Breast epithelium (tissue), 4 donors: ENCODE data around the gene CDK14. TPM values are rescaled to one million over a fixed set of nuclear protein-coding genes. Genes with fewer than 3 reads are reported as not detected.

Experiments used
- DNase-seq, 2 donors: peaks; one replicate each; pipeline ENCODE4 v3.0.0-alpha.2; 2019; ENCODE audit warnings: low spot score in 2 of 2
- H3K27ac ChIP-seq, 2 donors: fragments of 200-600 bp; sonication (generic) in 1 of 2; one replicate each; pipeline ENCODE4 v1.5.1; 2016 to 2019; ENCODE audit warnings: mild to moderate bottlenecking in 1 of 2
- H3K27me3 ChIP-seq, 2 donors: fragments of 200-600 bp; sonication (generic) in 1 of 2; one replicate each; pipeline versions ENCODE4 v1.5.1 to v1.6.0; 2017 to 2019; ENCODE audit warnings: control low read depth in 1 of 2, mild to moderate bottlenecking in 1 of 2
- H3K36me3 ChIP-seq: fragments of 200-600 bp; one replicate; pipeline ENCODE4 v1.5.1; 2019
- H3K4me1 ChIP-seq, 2 donors: fragments of 200-600 bp; sonication (generic); one replicate each; pipeline ENCODE4 v1.5.1; 2016 to 2019; ENCODE audit warnings: control low read depth in 1 of 2
- H3K4me3 ChIP-seq, 3 donors: fragments of 200-600 bp; sonication (generic); 1 replicate in 2 of 3; 2 replicates in 1 of 3; pipeline ENCODE4 v1.5.1; 2016 to 2019; ENCODE audit warnings: mild to moderate bottlenecking in 3 of 3, moderate library complexity in 2 of 3
- H3K9me3 ChIP-seq, 2 donors: fragments of 200-600 bp; sonication (generic) in 1 of 2; one replicate each; pipeline ENCODE4 v1.5.1; 2016 to 2019; ENCODE audit warnings: control low read depth in 1 of 2
- POLR2A ChIP-seq: fragments of 450-650 bp; IDR thresholded peaks from one replicate; pipeline ENCODE4 v1.6.1; 2016; ENCODE audit warnings: antibody characterized with exemption, mild to moderate bottlenecking, moderate library complexity
- POLR2AphosphoS5 ChIP-seq, 3 donors: sonication (generic); formaldehyde crosslinking; IDR thresholded peaks; one replicate each; pipeline ENCODE4 v1.6.1; 2017; ENCODE audit warnings: antibody characterized with exemption in 3 of 3
- intact Hi-C: fragments of 100-400 bp; cut with DNase I; formaldehyde crosslinking; loops from one replicate; pipeline ENCODE4 v1.15.1; 2023; ENCODE audit warnings: low total_unique reads
- total RNA-seq, 3 donors: library from RNA; depleted of rRNA; stranded (reverse); fragments of >200 nt; gene quantifications; one replicate each; pipeline ENCODE4 v1.1.0, GENCODE V29; 2016
- TF ChIP-seq, protein P1 (sequence below), 3 donors: fragments of 450-650 bp; IDR thresholded peaks; one replicate each; pipeline ENCODE4 v1.5.1; 2016 to 2017; ENCODE audit warnings: antibody characterized with exemption in 3 of 3, mild to moderate bottlenecking in 3 of 3, moderate library complexity in 3 of 3

Gene CDK14
- total RNA-seq, 3 donors from 2014 or later: 16.3 to 64.7 (median 29.8) TPM

DNA sequence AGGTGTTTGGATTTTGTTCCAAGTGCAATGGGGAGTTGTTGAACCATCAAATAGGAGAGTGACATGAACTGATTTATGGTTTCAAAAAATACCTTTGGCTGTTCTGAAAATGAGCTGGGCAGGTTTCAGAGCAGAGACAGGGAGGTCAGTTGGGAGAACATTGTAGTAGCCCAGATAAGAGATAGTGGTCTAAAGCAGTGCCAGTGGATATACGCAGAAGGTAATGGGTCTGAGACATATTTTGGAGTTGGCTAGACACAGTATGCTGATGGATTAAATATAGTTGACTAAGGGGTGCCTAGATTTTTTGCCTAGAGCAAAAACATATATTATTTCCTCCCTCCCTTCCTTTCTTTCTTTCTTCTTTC, 21.3 kb upstream of the CDK14 start:
- peaks cover 0 to 4% of the 10 kb centered on the region in 2 donors for H3K4me1 ChIP-seq
- H3K9me3 ChIP-seq: no peaks in the 10 kb centered on the region
- no peak for DNase-seq
- H3K4me3 ChIP-seq: no peak overlapping the region
- TF ChIP-seq POLR2A (no peak), POLR2AphosphoS5 (IDR thresholded peaks at IDR 0.05) (no peak)
- TF ChIP-seq, protein P1, sequence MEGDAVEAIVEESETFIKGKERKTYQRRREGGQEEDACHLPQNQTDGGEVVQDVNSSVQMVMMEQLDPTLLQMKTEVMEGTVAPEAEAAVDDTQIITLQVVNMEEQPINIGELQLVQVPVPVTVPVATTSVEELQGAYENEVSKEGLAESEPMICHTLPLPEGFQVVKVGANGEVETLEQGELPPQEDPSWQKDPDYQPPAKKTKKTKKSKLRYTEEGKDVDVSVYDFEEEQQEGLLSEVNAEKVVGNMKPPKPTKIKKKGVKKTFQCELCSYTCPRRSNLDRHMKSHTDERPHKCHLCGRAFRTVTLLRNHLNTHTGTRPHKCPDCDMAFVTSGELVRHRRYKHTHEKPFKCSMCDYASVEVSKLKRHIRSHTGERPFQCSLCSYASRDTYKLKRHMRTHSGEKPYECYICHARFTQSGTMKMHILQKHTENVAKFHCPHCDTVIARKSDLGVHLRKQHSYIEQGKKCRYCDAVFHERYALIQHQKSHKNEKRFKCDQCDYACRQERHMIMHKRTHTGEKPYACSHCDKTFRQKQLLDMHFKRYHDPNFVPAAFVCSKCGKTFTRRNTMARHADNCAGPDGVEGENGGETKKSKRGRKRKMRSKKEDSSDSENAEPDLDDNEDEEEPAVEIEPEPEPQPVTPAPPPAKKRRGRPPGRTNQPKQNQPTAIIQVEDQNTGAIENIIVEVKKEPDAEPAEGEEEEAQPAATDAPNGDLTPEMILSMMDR (IDR thresholded peaks at IDR 0.05): no peak
- no peaks in the 10 kb centered on the region for H3K36me3 ChIP-seq
- no peaks in the 10 kb centered on the region for H3K27me3 ChIP-seq
- no peak overlapping the region for H3K27ac ChIP-seq
- intact Hi-C loops: no loop called here

DNA sequence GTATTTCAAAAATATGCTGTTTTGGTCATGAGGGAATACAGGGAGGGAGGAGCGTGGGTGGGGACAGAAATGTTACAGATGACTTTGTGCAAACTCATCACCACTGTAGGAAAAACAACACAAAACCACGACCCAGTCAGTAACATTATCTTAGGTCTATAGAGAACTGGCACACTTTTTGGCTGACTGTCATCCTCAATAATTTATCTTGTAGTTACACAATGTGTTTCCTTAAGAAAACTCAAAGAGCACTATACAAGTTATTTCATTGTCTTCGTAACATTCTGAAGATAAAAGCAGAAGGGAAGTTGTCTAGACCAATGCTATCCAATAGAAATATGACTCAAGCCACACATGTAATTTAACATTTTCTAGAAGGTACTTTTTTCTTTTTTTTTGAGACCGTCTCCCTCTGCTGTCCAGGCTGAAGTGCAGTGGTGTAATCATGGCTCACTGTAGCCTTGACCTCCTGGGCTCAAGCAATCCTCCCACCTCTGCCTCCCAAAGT, 16.9 kb upstream of the CDK14 start:
- TF ChIP-seq POLR2AphosphoS5 (IDR thresholded peaks at IDR 0.05): no peak
- TF ChIP-seq POLR2A: no peak
- TF ChIP-seq, protein P1 (IDR thresholded peaks at IDR 0.05): no peak
- H3K9me3 ChIP-seq: no peaks in the 10 kb centered on the region
- peak in 1 of 2 donors; percentile 86 for DNase-seq
- intact Hi-C loops: no loop called here
- no peaks in the 10 kb centered on the region for H3K27me3 ChIP-seq
- H3K4me1 ChIP-seq: peaks cover 0 to 4% of the 10 kb centered on the region in 2 donors
- H3K27ac ChIP-seq: peak overlapping the region; percentile 66 to 81
- no peak overlapping the region for H3K4me3 ChIP-seq
- no peaks in the 10 kb centered on the region for H3K36me3 ChIP-seq

DNA sequence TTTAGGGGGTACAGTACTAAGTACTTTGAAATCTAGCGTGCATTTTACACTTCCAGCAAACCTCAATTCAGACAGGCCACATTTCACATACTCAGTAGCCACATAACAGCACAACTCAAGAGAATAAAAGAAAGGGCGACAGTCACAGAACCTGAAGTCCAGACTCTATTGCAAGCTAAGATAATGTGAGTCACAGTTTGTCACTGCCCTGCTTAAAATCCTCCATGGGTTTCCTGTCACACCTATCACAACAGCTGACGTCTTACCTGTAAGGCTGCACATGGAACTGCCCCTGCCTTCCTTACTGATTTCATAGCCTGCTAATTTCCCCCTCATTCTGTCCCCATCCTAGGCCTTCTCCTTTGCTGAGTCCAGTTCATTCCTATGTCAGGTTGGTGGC, 16.1 kb upstream of the CDK14 start:
- intact Hi-C loops: no loop called here
- no peak for DNase-seq
- TF ChIP-seq POLR2AphosphoS5 (IDR thresholded peaks at IDR 0.05) (no peak), POLR2A (no peak)
- TF ChIP-seq, protein P1 (IDR thresholded peaks at IDR 0.05): no peak
- no peaks in the 10 kb centered on the region for H3K27me3 ChIP-seq
- H3K27ac ChIP-seq: peak overlapping the region; percentile 66 to 81
- H3K4me1 ChIP-seq: peaks cover 0 to 4% of the 10 kb centered on the region in 2 donors
- no peak overlapping the region for H3K4me3 ChIP-seq
- H3K9me3 ChIP-seq: no peaks in the 10 kb centered on the region
- no peaks in the 10 kb centered on the region for H3K36me3 ChIP-seq

DNA sequence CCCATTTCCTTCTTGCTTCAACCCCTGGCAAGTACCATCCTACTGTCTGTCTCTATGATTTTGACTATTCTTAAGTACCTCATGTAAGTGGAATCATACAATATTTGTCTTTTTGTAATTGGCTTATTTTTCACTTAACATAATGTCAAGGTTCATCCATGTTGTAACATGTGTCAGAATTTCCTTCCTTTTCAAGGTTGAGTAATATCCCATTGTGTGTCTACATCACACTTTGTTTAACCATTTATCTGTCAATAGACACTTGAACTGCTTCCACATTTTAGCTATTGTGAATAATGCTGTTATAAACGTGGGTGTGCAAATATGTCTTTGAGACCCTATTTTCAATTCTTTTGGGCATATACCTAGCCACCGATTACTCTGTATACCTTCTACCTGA, 14.0 kb upstream of the CDK14 start:
- H3K4me3 ChIP-seq: no peak overlapping the region
- H3K27ac ChIP-seq: no peak overlapping the region
- TF ChIP-seq, protein P1 (IDR thresholded peaks at IDR 0.05): no peak
- TF ChIP-seq POLR2A (no peak), POLR2AphosphoS5 (IDR thresholded peaks at IDR 0.05) (no peak)
- H3K36me3 ChIP-seq: no peaks in the 10 kb centered on the region
- H3K9me3 ChIP-seq: no peaks in the 10 kb centered on the region
- H3K4me1 ChIP-seq: peaks cover 0 to 4% of the 10 kb centered on the region in 2 donors
- no peak for DNase-seq
- intact Hi-C loops: no loop called here
- no peaks in the 10 kb centered on the region for H3K27me3 ChIP-seq

DNA sequence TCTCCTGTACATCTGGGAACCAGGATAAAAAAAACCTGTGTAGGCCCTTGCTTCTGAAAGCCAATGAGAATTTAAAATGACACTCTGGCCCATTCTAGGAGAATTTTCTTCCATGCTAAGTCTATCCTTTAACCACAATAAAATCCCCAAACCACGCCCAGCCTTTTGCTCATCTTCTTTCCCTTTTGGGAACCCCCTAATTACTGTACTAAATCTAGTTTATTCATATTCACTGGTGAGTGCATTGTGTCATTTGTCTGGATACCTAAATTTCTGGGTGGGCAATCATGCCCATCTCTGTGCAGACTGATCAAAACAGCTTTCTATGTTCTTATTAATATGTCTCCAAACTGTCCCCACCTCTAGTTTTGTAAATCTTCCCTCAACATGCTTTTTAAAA, 11.7 kb upstream of the CDK14 start:
- DNase-seq: no peak
- intact Hi-C loops: no loop called here
- Histone ChIP-seq H3K9me3 (no peaks in the 10 kb centered on the region), H3K27me3 (no peaks in the 10 kb centered on the region), H3K4me3 (no peak overlapping the region), H3K36me3 (no peaks in the 10 kb centered on the region), H3K4me1 (peaks cover 0 to 3% of the 10 kb centered on the region in 2 donors), H3K27ac (no peak overlapping the region)
- TF ChIP-seq POLR2A: no peak
- no peak for TF ChIP-seq POLR2AphosphoS5 (IDR thresholded peaks at IDR 0.05)
- TF ChIP-seq, protein P1 (IDR thresholded peaks at IDR 0.05): no peak
